Bronchial epithelial cell (primary cell): Measurements from ENCODE around the gene ZBP1. TPM values are rescaled to one million over a fixed set of nuclear protein-coding genes. Genes with fewer than 3 reads are reported as not detected.

Experiments
- DNase-seq: peaks from one replicate; pipeline ENCODE4 v3.0.0-alpha.2; 2010; ENCODE audit warnings: low read depth
- FAIRE-seq: peaks from 2 replicates; lab custom pipeline; 2011; peaks lifted over from hg19 to GRCh38; lab: Jason Lieb, UNC
- H3K27me3 ChIP-seq: 2 replicates; pipeline ENCODE4 v1.5.1; 2011; ENCODE audit warnings: low read length; ENCODE audit not compliant: control insufficient read depth, insufficient read depth
- H3K36me3 ChIP-seq: 2 replicates; pipeline ENCODE4 v1.5.1; 2011; ENCODE audit warnings: low read length; ENCODE audit not compliant: control insufficient read depth, insufficient read depth
- H3K4me3 ChIP-seq: 2 replicates; pipeline ENCODE4 v1.5.1; 2011; ENCODE audit warnings: mild to moderate bottlenecking, low read depth, low read length, control low read depth
- total RNA-seq: library from RNA; depleted of rRNA; stranded (reverse); fragments of >200 nt; gene quantifications from 2 replicates; pipeline ENCODE4 v1.2.1, GENCODE V29; 2014
- TF ChIP-seq, protein P1 (sequence below): IDR thresholded peaks from 2 replicates; pipeline ENCODE4 v1.5.1; 2011; ENCODE audit warnings: mild to moderate bottlenecking, moderate library complexity, low read length, control low read depth, inconsistent platforms; ENCODE audit not compliant: insufficient read depth, severe bottlenecking

Gene ZBP1
- total RNA-seq, 1 donor from 2014 or later: not detected

DNA sequence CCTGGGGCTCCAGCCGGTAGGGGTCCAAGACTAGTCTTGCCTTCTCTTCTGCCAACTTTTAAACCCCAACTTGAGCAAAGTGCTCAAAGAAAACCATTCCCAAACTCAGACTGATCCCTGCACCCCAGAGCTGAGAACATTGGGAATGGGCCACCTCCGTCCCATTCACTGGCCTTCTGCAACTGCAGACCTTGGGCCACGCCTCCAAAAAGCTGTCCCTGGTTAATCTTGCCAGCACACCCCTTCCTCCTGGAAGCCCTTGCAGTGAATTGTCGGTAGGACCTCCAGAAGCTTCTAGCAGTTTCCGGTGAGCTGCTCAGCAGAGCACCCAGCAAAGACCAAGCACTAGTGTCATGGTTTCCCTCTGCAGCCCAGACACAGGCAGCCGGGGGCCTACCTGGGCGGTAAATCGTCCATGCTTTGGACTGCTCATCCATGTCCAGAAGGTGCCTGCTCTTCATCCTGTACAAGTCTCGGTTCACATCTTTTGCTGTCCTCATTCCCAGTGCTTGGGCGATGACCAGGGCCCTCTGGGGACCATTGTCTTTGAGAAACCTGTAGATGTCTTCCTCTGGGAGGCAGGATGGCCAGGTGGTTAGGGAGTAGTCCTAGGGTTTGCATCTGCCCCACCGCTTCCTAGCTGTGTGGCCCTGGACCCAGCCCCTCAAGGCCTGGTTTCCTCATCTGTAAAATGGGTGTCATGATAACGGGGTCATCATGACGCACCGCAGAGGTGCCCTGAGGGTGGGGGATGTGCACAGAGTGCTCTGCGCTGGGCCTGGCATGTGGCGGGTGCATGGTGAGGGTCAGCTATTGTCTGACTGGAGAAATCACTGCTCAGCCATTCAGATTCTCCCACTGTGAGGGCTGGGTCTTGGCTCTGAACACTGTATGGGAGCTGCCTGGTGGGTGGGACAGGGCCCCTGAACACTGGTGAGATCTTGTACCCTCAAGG is 5.5 kb downstream of the ZBP1 start:
- H3K27me3 ChIP-seq: peaks cover 15% of the 10 kb centered on the region
- no peak for FAIRE-seq
- TF ChIP-seq, protein P1, sequence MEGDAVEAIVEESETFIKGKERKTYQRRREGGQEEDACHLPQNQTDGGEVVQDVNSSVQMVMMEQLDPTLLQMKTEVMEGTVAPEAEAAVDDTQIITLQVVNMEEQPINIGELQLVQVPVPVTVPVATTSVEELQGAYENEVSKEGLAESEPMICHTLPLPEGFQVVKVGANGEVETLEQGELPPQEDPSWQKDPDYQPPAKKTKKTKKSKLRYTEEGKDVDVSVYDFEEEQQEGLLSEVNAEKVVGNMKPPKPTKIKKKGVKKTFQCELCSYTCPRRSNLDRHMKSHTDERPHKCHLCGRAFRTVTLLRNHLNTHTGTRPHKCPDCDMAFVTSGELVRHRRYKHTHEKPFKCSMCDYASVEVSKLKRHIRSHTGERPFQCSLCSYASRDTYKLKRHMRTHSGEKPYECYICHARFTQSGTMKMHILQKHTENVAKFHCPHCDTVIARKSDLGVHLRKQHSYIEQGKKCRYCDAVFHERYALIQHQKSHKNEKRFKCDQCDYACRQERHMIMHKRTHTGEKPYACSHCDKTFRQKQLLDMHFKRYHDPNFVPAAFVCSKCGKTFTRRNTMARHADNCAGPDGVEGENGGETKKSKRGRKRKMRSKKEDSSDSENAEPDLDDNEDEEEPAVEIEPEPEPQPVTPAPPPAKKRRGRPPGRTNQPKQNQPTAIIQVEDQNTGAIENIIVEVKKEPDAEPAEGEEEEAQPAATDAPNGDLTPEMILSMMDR: no peak

DNA sequence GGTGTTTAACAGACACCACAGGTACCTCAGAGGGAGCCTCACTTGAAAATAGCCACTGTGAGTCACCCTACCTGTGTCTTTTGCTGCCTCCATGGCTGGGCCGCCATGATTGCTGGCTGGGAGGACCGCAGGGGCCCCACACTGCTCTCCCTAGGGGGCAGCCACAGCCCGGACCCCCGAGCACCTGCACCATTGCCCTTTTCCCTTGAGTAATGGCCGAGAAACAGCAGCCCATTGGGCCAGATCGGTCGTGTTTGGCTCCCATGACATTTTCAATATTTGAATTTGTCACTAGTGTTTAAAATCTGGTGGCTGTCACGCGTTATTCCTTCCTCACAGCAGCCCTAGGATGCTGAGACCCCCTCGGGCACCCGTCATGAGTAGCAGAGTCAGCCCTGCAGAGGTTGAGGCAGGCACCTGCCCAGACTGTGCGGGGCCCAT is 6.7 kb downstream of the ZBP1 start:
- H3K36me3 ChIP-seq: no peaks in the 10 kb centered on the region

More for the DNA sequence above, 5.5 kb downstream of the ZBP1 start:
- Histone ChIP-seq H3K36me3 (no peaks in the 10 kb centered on the region), H3K4me3 (no peak overlapping the region)
- no peak for DNase-seq

DNA sequence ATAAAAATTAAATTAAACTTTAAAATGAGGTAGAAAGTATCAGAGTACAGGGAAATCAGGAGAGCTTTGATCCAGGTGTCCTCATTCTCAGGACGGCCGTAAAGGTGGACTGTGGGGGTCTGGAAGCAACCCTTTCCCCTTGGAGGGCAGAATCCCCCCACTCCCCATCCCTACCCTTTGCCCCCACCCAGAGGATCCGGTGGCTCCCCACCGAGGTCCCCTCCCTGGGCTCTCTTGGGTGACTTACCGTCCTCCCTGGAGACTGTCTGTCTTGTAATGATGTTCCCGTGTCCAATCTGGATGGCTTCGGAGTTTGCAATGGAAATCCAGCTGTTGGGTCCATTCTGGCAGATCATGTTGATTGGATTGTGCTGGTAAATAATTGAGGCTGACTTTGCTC is 7.3 kb downstream of the ZBP1 start:
- no peaks in the 10 kb centered on the region for H3K36me3 ChIP-seq
- no peak for FAIRE-seq
- TF ChIP-seq, protein P1: no peak
- no peak overlapping the region for H3K4me3 ChIP-seq
- peaks cover 21% of the 10 kb centered on the region for H3K27me3 ChIP-seq
- no peak for DNase-seq

More for the DNA sequence above, 6.7 kb downstream of the ZBP1 start:
- no peak overlapping the region for H3K4me3 ChIP-seq
- no peak for FAIRE-seq
- TF ChIP-seq, protein P1: no peak
- no peak for DNase-seq
- H3K27me3 ChIP-seq: peaks cover 18% of the 10 kb centered on the region

DNA sequence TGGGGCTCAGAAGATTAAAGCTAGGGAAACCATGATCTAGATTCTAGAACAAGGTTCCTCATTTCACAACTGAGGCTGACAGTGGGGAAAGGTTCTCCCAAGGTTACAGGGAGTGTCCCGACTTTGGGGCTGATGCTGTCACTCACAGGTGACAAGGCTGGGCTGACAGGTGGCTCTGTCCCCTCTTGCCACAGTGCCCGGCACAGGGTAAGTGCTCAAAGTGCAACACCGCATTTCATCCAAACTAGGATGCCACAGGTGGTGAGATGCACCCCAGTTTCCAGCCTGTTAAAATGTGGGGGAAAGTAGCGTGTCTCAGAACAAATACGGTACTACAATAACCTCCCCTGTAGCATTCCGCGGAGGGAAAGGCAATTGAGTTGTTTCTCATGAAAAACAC is 7.8 kb downstream of the ZBP1 start:
- DNase-seq (no peak), FAIRE-seq (no peak)
- TF ChIP-seq, protein P1: no peak
- H3K4me3 ChIP-seq: no peak overlapping the region
- no peaks in the 10 kb centered on the region for H3K36me3 ChIP-seq
- peaks cover 22% of the 10 kb centered on the region for H3K27me3 ChIP-seq

DNA sequence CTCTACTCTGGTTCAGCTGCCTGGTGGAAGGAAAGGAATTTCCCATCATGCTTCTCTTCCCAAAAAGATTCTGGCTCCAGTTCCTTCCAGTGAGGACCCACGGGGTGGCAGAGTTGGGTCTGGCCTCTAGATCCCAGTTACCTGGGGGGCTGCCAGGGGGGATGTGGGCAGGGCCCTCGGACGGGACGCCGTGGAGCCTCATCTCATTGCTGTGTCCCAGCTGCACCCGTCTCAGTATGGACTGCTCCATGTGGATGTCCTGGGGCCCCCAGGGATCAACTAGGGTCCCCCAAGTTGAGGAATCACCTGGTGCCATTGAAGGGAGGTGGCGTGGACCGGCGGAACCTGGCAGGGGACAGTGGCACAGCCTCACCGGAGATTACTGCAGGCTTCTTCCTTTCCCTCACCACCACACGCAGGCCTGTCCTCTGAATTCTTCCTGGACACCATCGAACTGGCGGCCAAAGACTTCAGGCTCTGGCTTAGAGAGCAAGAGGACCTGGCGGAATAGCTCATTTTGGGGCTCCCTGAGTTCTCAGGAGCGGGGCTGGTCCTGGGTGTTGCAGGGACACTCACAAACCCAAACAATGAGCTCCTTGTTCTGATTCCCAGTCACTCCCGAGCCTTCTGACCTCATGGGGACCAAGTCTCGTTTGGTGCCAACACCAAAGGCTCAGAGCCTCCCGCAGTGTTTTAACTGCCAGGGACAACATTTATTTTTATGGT is 8.5 kb downstream of the ZBP1 start:
- TF ChIP-seq, protein P1: no peak
- H3K27me3 ChIP-seq: peaks cover 22% of the 10 kb centered on the region
- no peak overlapping the region for H3K4me3 ChIP-seq
- DNase-seq (no peak), FAIRE-seq (no peak)
- H3K36me3 ChIP-seq: no peaks in the 10 kb centered on the region
